HG02981 (cell line): Measurements from ENCODE around the gene VPS8.

Experiments
- ATAC-seq: cut with Tn5 transposase; IDR thresholded peaks from one replicate; pipeline ENCODE4 v1.9.1; 2021; ENCODE audit warnings: mild to moderate bottlenecking, moderate library complexity; ENCODE audit not compliant: unreplicated experiment

The VPS8 gene

GRCh38 chr3:185042312-185043050 is 230.5 kb downstream of the VPS8 start:
- no peak for ATAC-seq

DNA sequence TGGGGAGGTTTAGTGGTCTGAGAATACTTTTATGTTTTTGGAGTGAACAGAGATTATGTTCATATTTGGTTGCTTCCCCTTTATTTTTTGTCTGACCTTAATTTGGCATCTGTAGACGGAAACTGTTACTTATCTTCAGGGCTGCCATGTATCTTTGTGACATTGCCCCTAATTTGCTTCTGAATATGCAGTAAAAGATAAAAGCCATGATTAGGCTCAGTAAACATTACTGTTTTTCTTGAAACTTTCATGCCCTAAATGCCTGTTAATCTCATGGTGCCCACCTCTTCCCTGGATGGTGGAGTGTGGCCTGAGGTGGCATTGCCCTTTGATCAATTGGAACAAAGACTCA is 234.2 kb downstream of the VPS8 start:
- no peak for ATAC-seq

DNA sequence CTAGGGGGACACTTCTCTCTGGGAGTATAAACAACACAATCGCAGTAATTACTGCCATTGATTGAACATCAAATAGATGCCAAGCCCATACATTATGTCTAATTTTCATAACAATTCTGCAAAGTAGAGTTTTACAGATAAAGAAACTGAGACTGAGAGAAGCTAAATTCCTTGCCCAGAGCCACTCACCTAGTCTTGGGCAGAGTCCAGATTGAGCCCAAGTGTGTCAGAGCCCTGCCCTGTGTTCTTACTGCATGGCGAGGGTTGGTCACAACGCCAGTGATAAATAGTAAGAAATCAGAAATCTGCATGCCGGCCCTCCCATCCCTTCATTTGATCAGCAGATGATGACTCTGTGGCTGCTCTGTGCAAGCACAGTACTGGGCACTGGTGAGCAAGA is 234.6 kb downstream of the VPS8 start:
- no peak for ATAC-seq

- no peak for ATAC-seq
Measured at GRCh38 chr3:185049710-185050109, 237.7 kb downstream of the VPS8 start.

- ATAC-seq = no peak
Measured at GRCh38 chr3:185051801-185052200, 239.8 kb downstream of the VPS8 start.

DNA sequence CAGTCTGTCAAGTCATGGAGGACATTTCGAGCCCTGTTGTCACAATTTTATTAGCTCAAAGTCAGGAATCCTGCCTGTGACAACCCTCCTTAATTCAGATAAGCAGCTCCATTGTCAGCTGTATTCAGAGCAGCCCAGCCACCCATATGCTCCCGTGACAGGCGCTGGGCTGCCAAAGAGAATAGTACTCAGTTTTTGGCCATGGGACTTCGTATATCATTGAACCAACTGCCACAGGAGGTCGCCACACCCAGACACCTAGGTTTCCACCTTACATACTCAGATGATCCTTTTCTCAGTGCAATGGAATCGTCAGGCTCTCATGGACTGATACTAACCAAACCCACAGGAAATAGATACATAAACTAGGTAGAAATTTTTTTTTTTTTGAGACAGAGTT is 240.7 kb downstream of the VPS8 start:
- no peak for ATAC-seq

DNA sequence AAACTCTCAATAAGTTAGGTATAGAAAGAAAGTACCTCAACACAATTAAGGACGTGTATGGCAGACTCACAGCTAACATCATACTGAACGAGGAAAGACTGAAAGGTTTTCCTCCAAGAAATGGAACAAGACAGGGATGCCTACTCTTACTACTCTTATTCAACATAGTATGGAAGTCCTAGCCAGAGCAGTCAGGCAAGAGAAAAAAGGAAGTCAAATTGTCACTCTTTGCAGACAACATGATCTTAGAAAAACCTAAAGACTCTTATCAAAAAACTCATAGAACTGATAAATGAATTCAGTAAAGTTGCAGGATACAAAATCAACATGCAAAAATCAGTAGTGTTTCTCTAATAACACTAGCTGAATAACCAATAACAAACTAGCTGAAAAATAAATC is 244.9 kb downstream of the VPS8 start:
- ATAC-seq = no peak

- ATAC-seq = no peak
Measured at GRCh38 chr3:185057829-185058228, 245.9 kb downstream of the VPS8 start.

- ATAC-seq = no peak
Measured at GRCh38 chr3:185058796-185059195, 246.8 kb downstream of the VPS8 start.

DNA sequence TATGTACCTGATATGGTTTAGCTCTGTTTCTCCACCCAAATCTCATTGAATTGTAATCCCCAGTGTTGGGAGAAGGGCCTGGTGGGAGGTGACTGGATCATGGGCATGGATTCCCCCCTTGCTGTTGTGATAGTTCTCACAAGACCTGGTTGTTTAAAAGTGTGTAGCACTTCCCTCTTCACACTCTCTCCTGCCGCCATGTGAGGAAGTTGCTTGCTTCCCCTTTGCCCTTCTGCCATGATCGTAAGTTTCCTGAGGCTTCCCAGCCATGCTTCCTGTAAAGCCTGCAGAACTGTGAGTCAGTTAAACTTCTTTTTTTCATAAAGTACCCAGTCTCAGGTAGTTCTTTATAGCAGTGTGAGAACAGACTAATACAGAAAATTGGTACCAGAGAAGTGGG is 247.8 kb downstream of the VPS8 start:
- no peak for ATAC-seq

- no peak for ATAC-seq
Measured at GRCh38 chr3:185060655-185061054, 248.7 kb downstream of the VPS8 start.

GRCh38 chr3:185062191-185062590 is 250.2 kb downstream of the VPS8 start:
- no peak for ATAC-seq

- no peak for ATAC-seq
Measured at GRCh38 chr3:185063431-185063830, 251.5 kb downstream of the VPS8 start.

DNA sequence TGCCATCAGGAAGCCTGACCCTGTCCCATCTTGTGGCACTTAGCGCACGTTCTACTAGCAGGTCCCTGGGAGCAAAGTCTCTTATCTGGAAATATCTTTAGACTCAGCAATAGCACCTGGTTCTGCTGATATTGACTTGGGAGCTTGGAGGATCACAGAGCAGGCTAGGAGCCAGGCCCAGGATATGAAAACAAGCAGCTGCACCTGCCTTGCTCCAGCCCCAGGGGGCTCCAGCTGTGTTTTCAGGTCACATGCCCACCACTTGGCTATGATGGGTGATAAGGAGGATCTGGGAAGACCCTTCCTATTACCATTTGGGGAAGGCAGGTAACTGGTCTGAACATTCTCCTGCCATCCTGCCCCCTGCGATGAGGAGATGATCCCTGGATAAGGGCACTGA is 253.1 kb downstream of the VPS8 start:
- no peak for ATAC-seq

GRCh38 chr3:185066251-185066650 is 254.3 kb downstream of the VPS8 start:
- no peak for ATAC-seq

DNA sequence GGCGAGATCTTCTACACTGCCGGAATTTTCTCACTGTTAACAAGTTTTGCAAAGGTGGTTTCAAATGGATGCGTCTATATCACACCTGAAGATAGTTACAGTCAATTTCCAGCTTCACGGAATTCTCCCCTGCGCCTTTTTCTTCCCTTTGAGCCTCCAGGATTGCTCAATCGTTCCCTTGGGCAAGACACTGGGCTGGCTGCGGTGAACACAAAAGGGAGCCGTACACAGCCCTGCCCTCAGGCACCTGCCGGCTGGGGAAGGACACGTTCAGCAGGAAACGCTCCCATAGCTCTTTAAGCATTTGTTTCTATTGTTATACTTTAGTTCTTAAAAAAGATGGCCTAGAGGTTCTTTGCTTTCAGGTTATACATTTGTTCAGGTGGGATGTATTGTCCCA is 255.2 kb downstream of the VPS8 start:
- ATAC-seq = no peak

- no peak for ATAC-seq
Measured at GRCh38 chr3:185069037-185070030, 257.4 kb downstream of the VPS8 start.

- ATAC-seq = no peak
Measured at GRCh38 chr3:185070491-185071286, 258.7 kb downstream of the VPS8 start.

- ATAC-seq = no peak
Measured at GRCh38 chr3:185071287-185071800, 259.4 kb downstream of the VPS8 start.

- ATAC-seq = no peak
Measured at GRCh38 chr3:185075547-185075946, 263.6 kb downstream of the VPS8 start.

DNA sequence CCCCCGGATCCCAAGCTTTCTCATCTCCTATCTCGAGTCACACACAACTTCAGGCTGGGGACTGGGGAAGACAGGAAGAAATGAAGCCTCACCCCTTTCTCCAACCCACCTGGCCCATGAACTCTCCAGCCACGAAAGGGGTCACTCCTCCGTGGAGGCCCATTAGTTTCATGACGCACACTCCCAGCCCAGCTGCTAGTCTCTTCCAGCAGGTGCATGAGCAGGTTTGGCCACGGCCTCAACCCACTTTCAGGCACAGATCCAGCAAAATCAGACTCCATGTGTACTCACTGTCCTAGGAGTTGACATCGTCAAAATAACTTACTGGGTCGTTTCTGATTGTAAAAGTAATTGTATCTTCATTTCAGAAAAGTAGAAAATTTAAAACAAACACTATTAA is 264.3 kb downstream of the VPS8 start:
- no peak for ATAC-seq
